Measurements from ENCODE around the gene EBP.
A peak's percentile ranks its signal among the peaks of the same experiment; 100 is the strongest.
"Not testable (repeated sequence)": the region's sequence is repeated elsewhere in the genome, so short reads cannot be mapped to it uniquely, and the experiment has no call there.

The EBP gene

DNA sequence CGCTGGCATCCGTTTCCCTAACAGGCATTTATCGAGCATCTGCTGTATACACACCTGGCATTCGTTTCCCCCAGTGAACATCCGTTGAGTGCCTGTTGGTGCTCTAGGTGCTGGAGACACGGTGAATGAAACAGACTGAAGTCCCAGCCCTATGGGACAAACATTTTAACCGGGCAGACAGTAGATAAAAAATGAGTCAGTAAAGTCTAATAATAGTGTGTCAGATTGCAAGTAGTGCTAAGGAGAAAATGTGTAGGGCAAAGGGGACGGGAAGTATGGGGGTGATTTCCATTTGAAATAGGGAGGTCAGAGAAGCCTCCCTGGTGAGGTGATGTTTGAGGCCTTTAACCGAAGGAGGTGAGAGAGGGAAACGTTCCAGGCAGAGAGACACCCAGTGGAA, 5.3 kb upstream of the EBP start:
- no peaks in the 10 kb centered on the region for H3K27me3 ChIP-seq (replicated peaks)
- TF ChIP-seq, protein P1, sequence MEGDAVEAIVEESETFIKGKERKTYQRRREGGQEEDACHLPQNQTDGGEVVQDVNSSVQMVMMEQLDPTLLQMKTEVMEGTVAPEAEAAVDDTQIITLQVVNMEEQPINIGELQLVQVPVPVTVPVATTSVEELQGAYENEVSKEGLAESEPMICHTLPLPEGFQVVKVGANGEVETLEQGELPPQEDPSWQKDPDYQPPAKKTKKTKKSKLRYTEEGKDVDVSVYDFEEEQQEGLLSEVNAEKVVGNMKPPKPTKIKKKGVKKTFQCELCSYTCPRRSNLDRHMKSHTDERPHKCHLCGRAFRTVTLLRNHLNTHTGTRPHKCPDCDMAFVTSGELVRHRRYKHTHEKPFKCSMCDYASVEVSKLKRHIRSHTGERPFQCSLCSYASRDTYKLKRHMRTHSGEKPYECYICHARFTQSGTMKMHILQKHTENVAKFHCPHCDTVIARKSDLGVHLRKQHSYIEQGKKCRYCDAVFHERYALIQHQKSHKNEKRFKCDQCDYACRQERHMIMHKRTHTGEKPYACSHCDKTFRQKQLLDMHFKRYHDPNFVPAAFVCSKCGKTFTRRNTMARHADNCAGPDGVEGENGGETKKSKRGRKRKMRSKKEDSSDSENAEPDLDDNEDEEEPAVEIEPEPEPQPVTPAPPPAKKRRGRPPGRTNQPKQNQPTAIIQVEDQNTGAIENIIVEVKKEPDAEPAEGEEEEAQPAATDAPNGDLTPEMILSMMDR (IDR thresholded peaks at IDR 0.05; ENCODE audit: low read depth, low read length, missing control alignments): no peak
- in situ Hi-C loops (cut with HindIII; ENCODE audit: low pct_ligation_motif_present, low sequenced_read_pairs): no loop called here
- no peak for DNase-seq
- no peak overlapping the region for H3K27ac ChIP-seq
- H3K4me3 ChIP-seq (ENCODE audit: low read depth, low read length): no peak overlapping the region
- no peaks in the 10 kb centered on the region for H3K36me3 ChIP-seq (replicated peaks)

DNA sequence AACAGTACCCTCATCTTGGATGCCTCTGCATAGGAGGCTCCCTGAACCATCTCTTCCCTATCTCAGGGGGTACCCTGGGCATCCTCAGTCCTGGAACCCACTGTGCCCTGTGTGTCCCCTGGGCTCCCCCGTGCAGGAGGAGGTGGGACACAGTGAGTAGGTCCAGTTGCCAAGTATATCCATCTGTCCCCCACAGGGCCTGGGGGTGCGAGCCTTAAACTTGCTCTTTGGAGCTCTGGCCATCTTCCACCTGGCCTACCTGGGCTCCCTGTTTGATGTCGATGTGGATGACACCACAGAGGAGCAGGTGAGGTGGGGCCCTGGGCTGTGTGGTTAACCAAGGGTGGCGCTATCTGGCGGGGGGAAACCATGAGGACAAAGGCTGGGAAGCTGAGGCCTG, 4.6 kb upstream of the EBP start:
- TF ChIP-seq, protein P1 (IDR thresholded peaks at IDR 0.05; ENCODE audit: low read depth, low read length, missing control alignments): no peak
- Histone ChIP-seq H3K27ac (no peak overlapping the region), H3K27me3 (replicated peaks) (no peaks in the 10 kb centered on the region), H3K36me3 (replicated peaks) (no peaks in the 10 kb centered on the region), H3K4me3 (ENCODE audit: low read depth, low read length) (no peak overlapping the region)
- DNase-seq: no peak
- in situ Hi-C loops (cut with HindIII; ENCODE audit: low pct_ligation_motif_present, low sequenced_read_pairs): no loop called here

DNA sequence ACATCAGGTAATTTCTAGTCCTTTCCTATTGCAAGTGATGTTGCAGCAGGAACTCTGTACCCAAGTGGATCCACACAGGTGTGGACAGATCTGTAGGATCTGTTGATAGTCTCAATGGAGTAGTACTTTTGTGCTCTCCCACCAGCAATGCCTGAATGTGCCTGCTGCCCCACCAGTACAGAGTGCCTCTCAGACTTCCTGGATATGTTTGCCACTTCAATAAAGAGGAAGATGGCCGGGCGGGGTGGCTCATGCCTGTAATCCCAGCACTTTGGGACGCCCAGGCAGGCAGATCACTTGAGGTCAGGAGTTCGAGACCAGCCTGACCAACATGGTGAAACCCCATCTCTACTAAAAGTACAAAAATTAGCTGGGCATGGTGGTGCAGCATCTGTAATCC, 2.1 kb upstream of the EBP start:
- H3K36me3 ChIP-seq (replicated peaks); H3K27me3 ChIP-seq (replicated peaks); H3K27ac ChIP-seq; DNase-seq; in situ Hi-C loops (cut with HindIII; ENCODE audit: low pct_ligation_motif_present, low sequenced_read_pairs); H3K4me3 ChIP-seq (ENCODE audit: low read depth, low read length): not testable (repeated sequence)

DNA sequence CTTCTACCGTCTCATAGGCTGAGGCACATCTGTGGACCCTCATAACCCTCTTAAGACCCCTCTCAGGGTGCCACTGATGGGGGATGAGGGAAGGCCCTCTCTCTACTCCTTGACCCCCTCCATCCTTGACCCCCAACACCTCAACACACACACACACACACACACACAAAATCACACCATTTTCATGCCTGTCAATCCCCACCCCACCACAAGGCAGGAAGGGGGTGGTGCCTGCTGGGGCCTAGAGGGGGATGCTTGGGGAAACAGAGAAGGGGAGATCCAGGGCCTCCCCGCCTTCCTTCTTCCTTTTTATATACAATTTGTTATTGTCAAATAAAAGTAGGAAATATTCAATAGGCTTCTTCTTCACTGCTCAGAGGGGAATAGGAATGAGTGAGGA, 1.2 kb upstream of the EBP start:
- in situ Hi-C loops (cut with HindIII; ENCODE audit: low pct_ligation_motif_present, low sequenced_read_pairs): no loop called here
- no peak overlapping the region for H3K4me3 ChIP-seq (ENCODE audit: low read depth, low read length)
- no peaks in the 10 kb centered on the region for H3K36me3 ChIP-seq (replicated peaks)
- no peak for DNase-seq
- no peak overlapping the region for H3K27ac ChIP-seq
- no peaks in the 10 kb centered on the region for H3K27me3 ChIP-seq (replicated peaks)
- TF ChIP-seq, protein P1 (IDR thresholded peaks at IDR 0.05; ENCODE audit: low read depth, low read length, missing control alignments): no peak

DNA sequence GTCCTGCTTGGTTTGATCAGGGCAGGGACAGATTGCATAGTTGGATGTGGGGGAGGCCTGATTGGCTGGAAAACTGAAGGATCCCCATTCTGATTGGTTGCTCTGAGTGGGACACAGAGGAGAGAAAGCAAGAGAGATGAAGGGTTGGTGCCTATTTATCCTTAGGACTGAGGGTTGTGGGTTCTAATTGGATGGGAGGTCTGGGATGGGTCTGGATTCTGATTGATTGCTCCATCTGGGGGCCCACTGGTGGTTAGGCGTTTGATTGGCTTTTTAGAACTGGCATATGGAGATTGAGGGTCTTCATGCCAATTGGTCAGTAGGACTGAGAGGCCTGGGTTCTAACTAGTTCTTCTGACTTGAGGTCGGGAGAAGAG, 644 bp upstream of the EBP start:
- TF ChIP-seq, protein P1 (IDR thresholded peaks at IDR 0.05; ENCODE audit: low read depth, low read length, missing control alignments): no peak
- H3K4me3 ChIP-seq (ENCODE audit: low read depth, low read length): peak overlapping the region; percentile 69
- no peaks in the 10 kb centered on the region for H3K27me3 ChIP-seq (replicated peaks)
- in situ Hi-C loops (cut with HindIII; ENCODE audit: low pct_ligation_motif_present, low sequenced_read_pairs): no loop called here
- no peak overlapping the region for H3K27ac ChIP-seq
- DNase-seq: no peak
- H3K36me3 ChIP-seq (replicated peaks): no peaks in the 10 kb centered on the region

DNA sequence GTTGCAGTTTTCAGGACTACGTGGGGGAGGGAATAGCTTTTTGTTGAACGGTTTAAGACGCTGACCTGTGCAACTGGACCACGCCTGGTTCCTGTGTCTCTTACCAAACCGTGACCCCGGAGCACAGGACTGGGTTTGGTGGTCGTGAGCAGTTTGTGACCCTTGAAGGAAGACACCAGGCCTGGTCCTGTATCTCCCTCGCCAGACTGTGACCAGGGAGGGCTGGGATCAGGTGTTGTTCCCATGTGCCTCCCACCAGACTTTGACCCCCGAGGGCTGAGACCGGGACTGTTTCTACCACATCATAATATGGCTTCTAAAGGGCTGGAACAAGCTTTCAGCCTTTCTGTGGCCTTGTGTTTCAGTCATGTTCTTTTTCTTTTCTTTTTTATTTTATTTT, 683 bp downstream of the EBP start:
- TF ChIP-seq, protein P1 (IDR thresholded peaks at IDR 0.05; ENCODE audit: low read depth, low read length, missing control alignments): no peak
- no peak for DNase-seq
- in situ Hi-C loops (cut with HindIII; ENCODE audit: low pct_ligation_motif_present, low sequenced_read_pairs): no loop called here
- Histone ChIP-seq H3K27me3 (replicated peaks) (no peaks in the 10 kb centered on the region), H3K4me3 (ENCODE audit: low read depth, low read length) (peak overlapping the region; percentile 69), H3K36me3 (replicated peaks) (no peaks in the 10 kb centered on the region), H3K27ac (peak overlapping the region; percentile 55)
